ENCODE measurements around the gene TDRD7. TPM values are rescaled to one million over a fixed set of nuclear protein-coding genes. Genes with fewer than 3 reads are reported as not detected.

The TDRD7 gene
- total RNA-seq (2022) (22.0 and 23.0 TPM in 2 replicates), Bru-seq, nascent RNA (percentile 84 among the genes with signal in this experiment), BruChase-seq, experiment 1, labeled RNA remaining after a 2-hour chase (percentile 70 among the genes with signal in this experiment), BruChase-seq, experiment 2, labeled RNA remaining after a 6-hour chase (percentile 63 among the genes with signal in this experiment)
- long read RNA-seq, transcript TDRD7-201 (17 exons, 3,834 nt): major isoform, 54 of 71 reads
- long read RNA-seq, partial matches to known transcripts: 5 of 71 reads
- long read RNA-seq, other reads (novel, unspliced or antisense): 12 of 71 reads

GRCh38 chr9:97411789-97412625 lies at the start of gene TDRD7:
Gene TDRD7 (plus strand): TSS chr9:97412096. CDS start chr9:97428466, 16,370 bp downstream.
- no TSS peak for BruUV-seq (replicated peaks)
- H3K36me3 ChIP-seq (ENCODE audit: control insufficient read depth, insufficient read depth, low read length): peaks cover 1% of the 10 kb centered on the region; the same call in 1 of the 2 replicates
- Mint-ChIP-seq H3K36me3 (ENCODE audit: insufficient read depth, unreplicated experiment) (no peaks in the 10 kb centered on the region), H3K9me3 (ENCODE audit: unreplicated experiment) (no peaks in the 10 kb centered on the region), H3K4me3 (ENCODE audit: unreplicated experiment) (peak within 1 kb of the TSS; percentile 77), H3K27ac (ENCODE audit: unreplicated experiment) (peak within 1 kb of the TSS; percentile 89), H3K4me1 (ENCODE audit: low read depth, unreplicated experiment) (peaks cover 37% of the 10 kb centered on the region), H3K27me3 (ENCODE audit: insufficient read depth, unreplicated experiment) (no peaks in the 10 kb centered on the region)
- H3K4me3 ChIP-seq (ENCODE audit: low read depth, low read length): peak within 1 kb of the TSS; percentile 75
- peak; percentile 86 to 90 for DNase-seq
- intact Hi-C loops (cut with micrococcal nuclease; ENCODE audit: unreplicated experiment): loop anchor here (2.0 to 5.0 kb wide), 3 partner anchors 90 to 205 kb away; partner anchors contain the start of gene TMOD1
- ChIA-PET POLR2A (interaction anchor here (0.6 kb wide), 1 partner anchor 26 kb away, joined by 3 read pairs; no protein-coding TSS in a partner anchor), CTCF (interaction anchor here (1.4 to 1.5 kb wide), 2 partner anchors 8 to 35 kb away, joined by 3 to 4 read pairs; no protein-coding TSS in a partner anchor)
- H3K9me3 ChIP-seq: no peaks in the 10 kb centered on the region
- peak; percentile 95 to 99 for TF ChIP-seq CTCF (IDR thresholded peaks at IDR 0.05; ENCODE audit: insufficient read depth in 1 of 2, low read depth in 1 of 2, low read length in 1 of 2, severe bottlenecking in 1 of 2, unreplicated experiment in 1 of 2)
- peaks cover 14% of the 10 kb centered on the region for H3K4me1 ChIP-seq
- no peaks in the 10 kb centered on the region for H3K27me3 ChIP-seq (replicated peaks; ENCODE audit: control insufficient read depth, insufficient read depth, low read length)

- CTCF ChIA-PET: no interaction called here
- BruUV-seq (replicated peaks): no TSS peak
- Histone ChIP-seq H3K36me3 (ENCODE audit: control insufficient read depth, insufficient read depth, low read length) (no peaks in the 10 kb centered on the region; the same call in 1 of the 2 replicates), H3K9me3 (no peaks in the 10 kb centered on the region), H3K4me1 (peaks cover 3% of the 10 kb centered on the region), H3K27me3 (replicated peaks; ENCODE audit: control insufficient read depth, insufficient read depth, low read length) (no peaks in the 10 kb centered on the region), H3K4me3 (ENCODE audit: low read depth, low read length) (no peak overlapping the region)
- TF ChIP-seq CTCF (IDR thresholded peaks at IDR 0.05; ENCODE audit: insufficient read depth in 1 of 2, low read depth in 1 of 2, low read length in 1 of 2, severe bottlenecking in 1 of 2, unreplicated experiment in 1 of 2): no peak
- intact Hi-C loops (cut with micrococcal nuclease; ENCODE audit: unreplicated experiment): no loop called here
- H3K4me3 Mint-ChIP-seq (ENCODE audit: unreplicated experiment): no peak overlapping the region
- peaks cover 6% of the 10 kb centered on the region for H3K36me3 Mint-ChIP-seq (ENCODE audit: insufficient read depth, unreplicated experiment)
- H3K27ac Mint-ChIP-seq (ENCODE audit: unreplicated experiment): no peak overlapping the region
- no peaks in the 10 kb centered on the region for H3K27me3 Mint-ChIP-seq (ENCODE audit: insufficient read depth, unreplicated experiment)
- DNase-seq: no peak
- POLR2A ChIA-PET: no interaction called here
- no peaks in the 10 kb centered on the region for H3K9me3 Mint-ChIP-seq (ENCODE audit: unreplicated experiment)
- H3K4me1 Mint-ChIP-seq (ENCODE audit: low read depth, unreplicated experiment): peaks cover 15% of the 10 kb centered on the region
Measured at GRCh38 chr9:97362777-97363545, 48.9 kb upstream of the TDRD7 start.
